ENCODE measurements around the gene PLEKHG5. TPM values are rescaled to one million over a fixed set of nuclear protein-coding genes. Genes with fewer than 3 reads are reported as not detected.
"Not testable (repeated sequence)": the region's sequence is repeated elsewhere in the genome, so short reads cannot be mapped to it uniquely, and the experiment has no call there.

The PLEKHG5 gene
- total RNA-seq, 3 donors from 2014 or later = 7.0 to 12.0 (median 11.8) TPM

DNA sequence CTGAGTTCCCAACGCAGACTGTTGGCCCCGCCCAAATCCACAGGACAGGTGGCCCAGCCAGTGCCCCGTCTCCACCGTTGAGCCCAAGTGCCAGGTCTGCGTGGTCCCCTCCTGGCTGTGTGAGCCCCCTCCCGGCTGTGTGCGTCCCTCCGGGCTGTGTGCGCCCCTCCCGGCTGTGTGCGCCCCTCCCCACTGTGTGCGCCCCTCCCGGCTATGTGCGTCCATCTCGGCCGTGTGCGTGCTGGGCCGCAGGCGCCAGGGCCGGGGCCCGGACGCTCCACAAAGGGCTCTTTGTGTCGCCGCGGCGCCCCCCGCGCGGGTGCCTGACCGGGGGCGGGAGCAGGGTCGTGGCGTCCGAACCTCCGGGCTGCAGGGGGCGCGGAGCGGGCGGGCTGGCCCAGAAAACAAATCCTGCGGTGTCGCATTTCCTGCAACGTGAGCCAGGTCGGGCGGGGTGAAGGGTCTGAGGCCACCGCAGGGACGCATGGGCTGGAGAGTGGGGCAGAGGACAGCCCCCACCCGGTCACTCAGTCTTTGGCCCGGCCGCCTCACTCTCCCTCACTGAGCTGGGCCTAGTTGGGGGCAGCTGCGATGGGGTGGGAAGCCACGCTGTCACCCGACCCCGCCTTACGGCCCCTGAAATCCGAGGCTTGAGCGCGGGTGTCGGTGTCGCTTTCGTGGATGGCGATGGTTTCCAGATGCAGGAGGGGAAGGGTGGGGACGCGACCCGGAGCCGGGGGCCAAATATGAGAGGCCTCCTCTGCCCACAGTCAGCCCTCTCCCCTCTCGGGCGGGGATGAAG, 44.2 kb downstream of the PLEKHG5 start:
- peak overlapping the region in 2 of 3 donors; percentile 37 to 60 for H3K4me3 ChIP-seq
- TF ChIP-seq, protein P1, sequence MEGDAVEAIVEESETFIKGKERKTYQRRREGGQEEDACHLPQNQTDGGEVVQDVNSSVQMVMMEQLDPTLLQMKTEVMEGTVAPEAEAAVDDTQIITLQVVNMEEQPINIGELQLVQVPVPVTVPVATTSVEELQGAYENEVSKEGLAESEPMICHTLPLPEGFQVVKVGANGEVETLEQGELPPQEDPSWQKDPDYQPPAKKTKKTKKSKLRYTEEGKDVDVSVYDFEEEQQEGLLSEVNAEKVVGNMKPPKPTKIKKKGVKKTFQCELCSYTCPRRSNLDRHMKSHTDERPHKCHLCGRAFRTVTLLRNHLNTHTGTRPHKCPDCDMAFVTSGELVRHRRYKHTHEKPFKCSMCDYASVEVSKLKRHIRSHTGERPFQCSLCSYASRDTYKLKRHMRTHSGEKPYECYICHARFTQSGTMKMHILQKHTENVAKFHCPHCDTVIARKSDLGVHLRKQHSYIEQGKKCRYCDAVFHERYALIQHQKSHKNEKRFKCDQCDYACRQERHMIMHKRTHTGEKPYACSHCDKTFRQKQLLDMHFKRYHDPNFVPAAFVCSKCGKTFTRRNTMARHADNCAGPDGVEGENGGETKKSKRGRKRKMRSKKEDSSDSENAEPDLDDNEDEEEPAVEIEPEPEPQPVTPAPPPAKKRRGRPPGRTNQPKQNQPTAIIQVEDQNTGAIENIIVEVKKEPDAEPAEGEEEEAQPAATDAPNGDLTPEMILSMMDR (IDR thresholded peaks at IDR 0.05) = no peak
- TF ChIP-seq POLR2AphosphoS5 (IDR thresholded peaks at IDR 0.05) = no peak
- TF ChIP-seq POLR2A (IDR thresholded peaks at IDR 0.05) = no peak

DNA sequence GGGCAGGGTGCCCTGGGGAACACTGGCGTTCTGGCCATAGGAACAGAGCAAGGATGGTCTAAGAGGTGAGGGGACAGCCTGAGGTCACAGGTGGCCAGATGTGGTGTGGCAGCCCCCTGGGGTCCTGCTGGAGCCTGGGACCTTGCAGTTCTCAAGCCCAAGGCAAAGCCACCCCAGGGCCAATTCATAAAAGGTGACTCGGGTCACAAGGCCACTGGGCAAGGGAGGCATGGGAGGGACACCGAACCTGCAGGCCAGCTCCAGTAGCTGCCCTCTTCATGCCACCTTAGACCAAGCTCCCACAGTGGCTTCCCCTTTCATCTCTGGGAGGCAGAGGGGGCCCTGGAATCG, 44.8 kb downstream of the PLEKHG5 start:
- Histone ChIP-seq H3K4me1 (no peaks in the 10 kb centered on the region), H3K36me3 (no peaks in the 10 kb centered on the region), H3K27me3 (peaks cover 5 to 37% of the 10 kb centered on the region in 2 donors), H3K9me3 (no peaks in the 10 kb centered on the region), H3K4me3 (peak overlapping the region in 2 of 3 donors; percentile 37 to 60), H3K27ac (no peak overlapping the region)
- intact Hi-C loops (cut with DNase I; ENCODE audit: low total_unique reads) = no loop called here
- no peak for DNase-seq (ENCODE audit: low spot score in 2 of 2)
- TF ChIP-seq, protein P1 (IDR thresholded peaks at IDR 0.05) = no peak
- TF ChIP-seq POLR2AphosphoS5 (IDR thresholded peaks at IDR 0.05) (no peak), POLR2A (IDR thresholded peaks at IDR 0.05) (no peak)

More for the DNA sequence above, 44.2 kb downstream of the PLEKHG5 start:
- DNase-seq (ENCODE audit: low spot score in 2 of 2) = no peak
- Histone ChIP-seq H3K36me3 (no peaks in the 10 kb centered on the region), H3K9me3 (no peaks in the 10 kb centered on the region), H3K27ac (no peak overlapping the region), H3K4me1 (no peaks in the 10 kb centered on the region), H3K27me3 (peaks cover 5 to 41% of the 10 kb centered on the region in 2 donors)
- intact Hi-C loops (cut with DNase I; ENCODE audit: low total_unique reads) = no loop called here

DNA sequence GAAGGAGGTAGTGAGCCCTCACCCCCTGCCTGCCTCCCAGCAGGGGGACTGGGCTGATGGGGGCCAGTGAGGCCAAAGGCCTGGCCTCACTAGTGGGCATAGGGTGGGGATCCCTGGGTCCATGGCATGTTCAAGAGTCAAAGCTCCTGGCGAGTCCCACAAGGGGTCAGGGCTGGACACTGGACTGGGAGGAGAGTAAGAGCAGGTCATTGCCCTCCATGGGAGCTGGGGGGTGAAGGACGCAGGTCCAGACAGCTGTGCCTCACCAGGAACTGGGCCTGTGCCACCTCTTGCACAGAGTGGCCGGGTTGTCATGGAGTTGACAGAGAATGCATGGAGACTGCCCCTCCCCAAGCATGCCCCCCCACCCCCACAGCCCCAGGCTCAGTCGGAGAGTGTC, 45.5 kb downstream of the PLEKHG5 start:
- H3K36me3 ChIP-seq; H3K4me1 ChIP-seq; DNase-seq (ENCODE audit: low spot score in 2 of 2); H3K9me3 ChIP-seq; H3K4me3 ChIP-seq; intact Hi-C loops (cut with DNase I; ENCODE audit: low total_unique reads); H3K27ac ChIP-seq: not testable (repeated sequence)
- peaks cover 5 to 30% of the 10 kb centered on the region in 2 donors for H3K27me3 ChIP-seq

DNA sequence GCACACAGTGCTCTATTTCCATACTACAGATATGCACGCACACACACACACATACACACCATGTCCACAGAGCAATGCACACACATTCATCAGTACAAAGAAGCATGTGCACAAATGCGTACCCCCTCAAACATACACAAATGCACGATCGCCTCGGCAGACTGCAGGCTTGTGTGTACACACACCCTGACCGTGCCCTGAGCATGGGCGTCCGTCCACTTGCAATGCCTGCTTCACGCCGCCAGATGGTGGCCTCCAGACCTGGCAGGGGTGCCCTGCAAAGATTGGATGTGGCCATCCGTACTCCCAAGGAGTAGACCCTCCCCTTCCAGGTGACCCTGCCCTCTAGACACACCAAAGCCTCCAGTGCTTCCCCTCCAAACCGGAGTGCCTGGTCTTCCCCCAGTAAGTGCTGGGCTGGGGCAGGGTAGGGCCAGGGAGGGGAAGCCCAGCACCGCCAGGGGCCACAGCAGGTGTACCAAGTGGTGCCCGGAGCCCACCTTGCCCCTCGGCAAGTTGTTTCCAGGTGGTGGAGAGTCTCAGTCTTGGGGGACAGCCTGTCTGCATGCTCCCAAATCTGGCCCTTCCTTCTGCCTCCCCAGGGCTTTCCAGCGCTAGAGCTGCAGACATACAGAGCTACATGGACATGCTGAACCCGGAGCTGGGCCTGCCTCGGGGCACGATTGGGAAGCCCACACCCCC, 46.3 kb downstream of the PLEKHG5 start:
- intact Hi-C loops (cut with DNase I; ENCODE audit: low total_unique reads) = no loop called here
- no peak overlapping the region for H3K27ac ChIP-seq
- H3K4me3 ChIP-seq = no peak overlapping the region
- H3K4me1 ChIP-seq = no peaks in the 10 kb centered on the region
- TF ChIP-seq POLR2A (IDR thresholded peaks at IDR 0.05) (no peak), POLR2AphosphoS5 (IDR thresholded peaks at IDR 0.05) (no peak)
- TF ChIP-seq, protein P1 (IDR thresholded peaks at IDR 0.05) = peak in 1 of 3 donors; percentile 35
- DNase-seq (ENCODE audit: low spot score in 2 of 2) = no peak
- no peaks in the 10 kb centered on the region for H3K36me3 ChIP-seq
- no peaks in the 10 kb centered on the region for H3K9me3 ChIP-seq
- peaks cover 5 to 25% of the 10 kb centered on the region in 2 donors for H3K27me3 ChIP-seq

DNA sequence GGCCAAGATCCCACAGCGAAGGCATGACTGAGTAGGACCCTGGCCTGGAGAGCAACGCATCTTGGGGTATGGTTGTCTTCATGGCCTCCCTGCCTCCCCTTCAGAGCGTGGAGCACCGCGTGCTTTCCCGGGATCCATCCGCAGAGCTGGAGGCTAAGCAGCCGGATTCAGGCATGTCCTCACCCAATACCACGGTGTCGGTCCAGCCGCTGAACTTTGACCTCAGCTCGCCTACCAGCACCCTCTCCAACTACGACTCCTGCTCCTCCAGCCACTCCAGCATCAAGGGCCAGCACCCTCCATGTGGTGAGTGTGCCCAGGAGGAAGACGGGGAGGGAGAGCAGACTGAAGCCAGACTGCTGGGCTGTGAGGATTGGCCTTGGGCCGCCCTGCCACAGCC, 47.1 kb downstream of the PLEKHG5 start:
- Histone ChIP-seq H3K4me3 (no peak overlapping the region), H3K36me3 (no peaks in the 10 kb centered on the region), H3K27me3 (peaks cover 5 to 17% of the 10 kb centered on the region in 2 donors), H3K4me1 (no peaks in the 10 kb centered on the region), H3K9me3 (no peaks in the 10 kb centered on the region), H3K27ac (no peak overlapping the region)
- TF ChIP-seq POLR2AphosphoS5 (IDR thresholded peaks at IDR 0.05) (no peak), POLR2A (IDR thresholded peaks at IDR 0.05) (no peak)
- TF ChIP-seq, protein P1 (IDR thresholded peaks at IDR 0.05) = no peak
- DNase-seq (ENCODE audit: low spot score in 2 of 2) = no peak
- intact Hi-C loops (cut with DNase I; ENCODE audit: low total_unique reads) = no loop called here
